Endometrial microvascular endothelial cells (primary cell): ENCODE measurements around the gene ELMOD3. TPM values are rescaled to one million over a fixed set of nuclear protein-coding genes. Genes with fewer than 3 reads are reported as not detected.

Experiments
- in situ Hi-C: cut with HindIII; loops from 2 replicates; pipeline ENCODE4 v1.10.0; 2017; ENCODE audit warnings: low sequenced_read_pairs, low pct_unique_long_range_greater_than_20kb; ENCODE audit errors: inconsistent ontology term
- total RNA-seq: library from RNA; depleted of rRNA; stranded (reverse); fragments of >200 nt; gene quantifications from one replicate; pipeline ENCODE4 v1.2.3, GENCODE V29; 2015; ENCODE audit errors: inconsistent ontology term

The ELMOD3 gene
- total RNA-seq, 1 donor from 2014 or later: 17.1 TPM

DNA sequence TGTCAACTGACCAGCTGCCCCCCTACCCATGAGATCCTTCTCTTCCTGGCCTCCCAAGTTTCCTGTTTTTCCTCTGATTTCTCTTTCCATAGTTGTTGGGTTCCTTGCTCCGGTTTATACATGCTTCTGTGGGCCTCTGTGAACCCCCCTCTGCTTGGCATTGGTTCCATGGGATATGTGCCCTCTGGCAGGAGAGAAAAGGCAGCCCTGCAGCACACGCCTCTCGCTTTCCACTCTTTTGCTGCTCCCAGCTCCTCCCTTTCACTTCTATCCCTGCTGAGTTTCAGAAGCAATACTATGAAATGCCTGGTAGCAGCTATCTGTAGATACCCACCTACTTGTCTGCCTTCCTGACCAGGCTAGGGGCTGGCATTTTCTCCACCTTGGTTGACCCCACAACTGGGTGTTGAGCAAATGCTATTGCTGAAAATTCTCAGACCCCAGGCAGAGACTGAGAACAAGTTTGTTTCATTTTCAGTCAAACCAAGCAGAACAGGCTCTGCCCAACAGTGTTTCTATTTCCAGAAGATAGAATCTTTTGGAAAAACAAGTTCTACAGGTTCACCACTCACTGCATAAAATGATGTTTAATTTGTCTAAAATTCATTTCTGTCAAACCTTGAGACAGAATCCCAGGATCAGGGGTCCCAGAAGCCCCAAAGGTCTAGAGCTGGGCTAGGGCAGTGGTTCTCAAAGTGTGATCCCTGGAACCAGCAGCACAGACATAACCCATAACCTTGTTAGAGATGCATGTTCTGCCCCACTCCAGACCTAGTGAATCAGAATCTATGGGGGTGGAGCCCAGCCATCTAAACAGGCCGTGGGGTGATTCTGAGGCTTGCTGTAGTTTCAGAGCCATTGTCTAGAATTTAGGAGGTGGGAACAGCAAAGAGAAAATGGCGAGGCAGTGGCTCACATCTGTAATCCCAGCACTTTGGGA, 42.2 kb downstream of the ELMOD3 start:
- in situ Hi-C loops: no loop called here

DNA sequence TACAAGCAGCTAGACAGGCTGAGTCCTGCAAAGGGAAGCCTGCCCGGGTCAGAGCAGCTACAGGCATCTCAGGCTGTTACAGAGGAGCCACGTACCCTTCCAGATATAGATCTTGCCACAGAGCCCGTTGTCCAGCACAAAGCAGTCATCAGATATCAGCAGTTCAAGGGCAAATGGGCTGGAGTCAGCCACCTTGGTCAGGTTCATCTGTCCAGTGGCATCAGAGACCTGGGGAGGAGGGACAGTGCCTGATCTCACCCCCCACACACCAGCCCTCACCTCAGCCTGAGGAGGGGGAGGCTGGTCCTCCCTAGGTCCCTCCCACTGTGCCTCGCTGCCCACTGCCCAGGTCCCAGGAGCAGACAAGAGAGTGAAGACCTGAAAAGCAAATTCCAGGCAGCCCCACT, 43.4 kb downstream of the ELMOD3 start:
- in situ Hi-C loops: no loop called here

DNA sequence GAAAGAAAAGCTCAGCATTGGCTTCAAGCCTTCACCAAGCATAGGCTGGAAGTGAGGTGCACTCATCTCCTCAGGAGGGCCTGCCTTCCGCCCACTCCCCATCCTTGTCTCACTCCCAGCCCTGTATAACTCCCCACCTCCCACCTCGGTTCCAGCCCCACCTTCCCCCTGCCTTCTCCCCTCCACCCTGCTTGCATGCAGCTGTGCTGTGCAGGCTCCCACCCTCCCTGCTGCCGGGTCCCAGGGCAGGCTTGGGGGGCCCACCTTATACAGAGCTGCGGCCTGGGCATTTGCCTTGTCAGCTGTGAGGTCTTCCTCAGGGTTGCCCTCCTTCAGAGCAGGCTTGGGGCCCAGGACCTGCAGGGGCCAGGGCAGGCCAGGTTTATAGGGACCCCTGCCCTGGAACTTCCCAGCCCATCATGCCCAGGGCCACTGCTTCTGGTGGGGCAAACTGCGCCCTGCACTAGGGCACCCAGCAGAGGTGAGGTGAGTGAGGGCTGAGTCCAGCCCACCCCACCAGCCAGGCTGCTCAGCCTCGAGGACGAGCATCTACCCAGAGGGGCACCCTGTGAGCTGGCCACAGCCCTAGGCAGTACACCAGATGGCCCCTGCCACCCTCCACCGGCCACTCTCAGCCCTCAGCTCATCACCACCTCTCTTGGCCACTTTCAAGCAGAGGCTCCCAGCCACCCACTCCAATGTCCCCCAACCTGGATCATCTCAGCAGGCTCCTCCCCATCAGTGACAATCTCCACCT, 44.0 kb downstream of the ELMOD3 start:
- in situ Hi-C loops: no loop called here

DNA sequence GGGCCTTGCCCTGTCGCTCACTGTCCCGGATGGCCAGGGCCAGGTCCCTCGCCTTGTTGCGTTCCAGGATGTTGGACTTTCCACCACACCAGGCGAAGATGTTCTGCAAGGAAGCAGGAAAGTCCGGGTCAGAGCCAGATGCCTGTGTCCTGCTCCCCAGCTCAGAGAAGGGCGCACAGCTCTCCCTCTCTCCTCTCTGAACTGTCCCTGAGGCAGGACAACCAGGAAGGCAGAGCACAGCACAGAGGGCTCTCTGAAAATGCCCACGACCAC, 44.5 kb downstream of the ELMOD3 start:
- in situ Hi-C loops: no loop called here

DNA sequence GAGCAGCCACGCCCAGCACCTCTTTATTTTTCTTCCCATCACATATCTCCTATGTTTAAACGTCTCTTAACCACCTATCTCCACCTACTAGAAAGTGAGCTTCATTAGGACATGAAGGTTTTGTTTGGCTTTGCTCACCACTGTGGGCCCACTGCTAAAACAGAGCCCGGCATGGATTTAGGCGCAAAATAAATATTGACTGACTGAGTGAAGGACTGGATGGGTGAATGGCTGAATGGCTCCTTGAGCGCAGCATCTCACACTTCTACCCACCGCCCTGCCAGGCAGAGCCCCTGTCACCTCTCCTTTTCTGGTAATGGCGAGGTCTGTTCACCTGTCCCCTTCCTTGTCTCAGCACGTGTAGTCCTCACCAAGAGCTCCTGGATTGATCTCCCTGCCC, 45.5 kb downstream of the ELMOD3 start:
- in situ Hi-C loops: loop anchor here (25.0 kb wide), 1 partner anchor 137 kb away; the partner anchor contains the start of gene MAT2A

DNA sequence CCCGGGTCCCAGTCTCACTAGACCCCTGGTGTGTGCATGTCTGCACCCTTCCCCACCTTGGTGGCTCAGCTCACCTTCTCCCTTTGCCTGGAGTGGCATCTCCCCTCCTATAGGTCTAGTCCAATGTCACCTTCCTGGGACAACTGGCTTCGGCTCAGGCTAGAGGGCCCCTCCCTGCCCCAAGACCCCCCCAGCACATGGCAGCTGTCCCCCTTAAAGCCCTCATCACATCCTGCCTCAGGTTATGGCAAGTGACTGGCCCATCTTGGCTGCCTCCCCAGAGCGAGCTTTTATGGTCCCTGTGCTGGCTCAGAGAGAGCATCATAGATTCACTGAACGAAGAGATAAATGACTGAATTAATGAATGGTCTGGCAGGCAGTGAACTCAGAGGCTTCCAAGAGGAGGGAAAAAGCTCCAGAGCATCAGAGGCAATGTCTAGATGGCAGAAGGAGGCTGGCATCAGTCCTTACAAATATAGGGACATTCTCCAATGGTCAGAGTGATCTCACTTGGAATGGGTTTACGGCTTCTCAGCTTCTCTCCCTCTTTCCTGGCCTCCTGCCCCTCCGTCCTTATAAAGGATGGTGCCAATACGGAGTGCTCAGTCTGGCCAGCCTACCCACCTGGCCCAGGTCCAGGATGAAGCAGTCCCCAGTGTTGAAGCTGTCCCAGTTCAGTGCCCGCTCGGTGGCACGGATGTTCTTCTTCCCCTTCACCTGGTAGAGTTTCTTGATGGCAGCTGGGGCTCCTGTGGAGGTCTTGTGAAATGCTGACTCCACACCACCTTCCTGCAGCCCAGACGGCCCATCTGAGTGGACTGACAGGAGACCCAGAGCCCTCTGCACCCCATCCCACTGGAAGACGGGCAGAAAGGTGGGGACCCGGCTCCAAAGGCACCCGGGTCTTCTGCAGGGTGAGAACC, 46.2 kb downstream of the ELMOD3 start:
- in situ Hi-C loops: loop anchor here (25.0 kb wide), 1 partner anchor 136 kb away; the partner anchor contains the start of gene MAT2A

DNA sequence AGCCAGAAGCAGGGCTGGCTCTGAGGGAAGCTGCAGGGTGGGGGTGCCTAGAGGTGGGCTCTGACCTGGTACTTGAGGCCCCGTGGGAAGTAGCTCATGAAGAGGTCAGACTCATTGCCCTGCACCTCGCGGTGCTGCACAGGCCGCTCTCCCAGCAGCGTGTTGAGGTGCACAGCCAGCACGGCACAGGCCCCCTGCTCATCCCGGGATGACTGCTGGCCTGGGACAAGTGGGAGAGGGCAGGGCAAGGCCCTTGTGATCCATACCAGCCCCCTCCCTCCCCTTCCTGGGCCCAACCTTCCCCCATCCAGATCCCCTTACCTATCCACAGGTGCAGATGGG, 46.9 kb downstream of the ELMOD3 start:
- in situ Hi-C loops: loop anchor here (25.0 kb wide), 1 partner anchor 136 kb away; the partner anchor contains the start of gene MAT2A

DNA sequence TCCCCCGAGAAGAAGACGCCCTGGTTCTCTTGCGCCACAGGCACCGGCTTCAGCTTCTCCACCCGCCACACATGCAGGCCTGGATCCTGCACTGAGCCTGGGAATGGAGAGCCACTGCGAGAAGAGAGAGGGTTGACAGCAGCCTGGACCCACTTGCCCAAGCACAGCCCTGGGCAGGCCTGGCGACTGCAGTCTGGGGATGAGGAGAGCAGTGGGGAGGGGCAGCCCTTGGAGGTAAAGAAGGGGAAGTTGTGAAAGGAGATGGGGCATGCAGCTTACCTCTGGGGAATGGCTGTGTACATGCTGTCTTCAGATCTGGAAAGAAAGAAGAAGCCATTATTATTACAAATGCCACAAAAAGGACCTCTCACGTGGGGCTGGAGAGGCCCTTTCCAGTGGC, 47.3 kb downstream of the ELMOD3 start:
- in situ Hi-C loops: loop anchor here (25.0 kb wide), 1 partner anchor 135 kb away; the partner anchor contains the start of gene MAT2A

DNA sequence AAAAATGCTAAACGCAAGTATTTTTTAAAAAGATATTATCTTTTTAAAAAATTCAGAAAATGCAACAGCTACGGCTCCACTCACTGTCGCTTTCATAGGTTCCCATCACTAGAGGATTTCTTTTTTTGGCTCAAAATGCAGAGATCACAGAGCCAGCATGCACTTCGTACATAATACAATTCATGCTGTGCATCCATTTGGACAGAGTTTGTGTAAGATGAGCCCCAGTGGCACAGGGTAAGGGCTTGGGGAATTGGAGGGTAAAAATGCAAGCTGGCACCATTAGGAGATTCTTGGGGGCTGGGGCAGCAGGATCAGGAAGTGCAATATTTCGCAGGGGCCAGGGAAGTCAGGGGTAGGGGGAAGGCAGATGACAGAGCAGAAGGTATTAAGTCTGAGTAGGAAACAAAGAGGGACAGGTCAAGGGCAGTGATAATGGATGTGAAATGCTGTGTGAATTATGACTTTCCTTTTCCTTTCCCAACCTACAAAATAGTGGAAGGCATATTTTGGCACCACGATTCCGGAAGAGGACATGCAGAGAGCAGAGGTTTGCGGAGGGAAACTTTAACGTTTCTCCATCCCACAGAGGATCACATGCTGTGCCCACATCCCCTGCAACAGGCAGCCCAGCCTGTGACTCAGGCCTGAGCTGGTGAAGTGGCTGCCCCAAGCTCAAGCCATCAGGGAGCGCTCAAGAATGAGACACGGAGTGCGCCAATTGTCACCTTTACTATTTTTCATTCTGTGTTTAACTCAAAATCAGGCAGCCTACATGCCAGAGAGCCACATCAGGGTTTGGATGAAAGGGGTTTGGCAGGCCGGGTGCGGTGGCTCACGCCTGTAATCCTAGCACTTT, 50.9 kb downstream of the ELMOD3 start:
- in situ Hi-C loops: loop anchor here (25.0 kb wide), 1 partner anchor 132 kb away; the partner anchor contains the start of gene MAT2A

DNA sequence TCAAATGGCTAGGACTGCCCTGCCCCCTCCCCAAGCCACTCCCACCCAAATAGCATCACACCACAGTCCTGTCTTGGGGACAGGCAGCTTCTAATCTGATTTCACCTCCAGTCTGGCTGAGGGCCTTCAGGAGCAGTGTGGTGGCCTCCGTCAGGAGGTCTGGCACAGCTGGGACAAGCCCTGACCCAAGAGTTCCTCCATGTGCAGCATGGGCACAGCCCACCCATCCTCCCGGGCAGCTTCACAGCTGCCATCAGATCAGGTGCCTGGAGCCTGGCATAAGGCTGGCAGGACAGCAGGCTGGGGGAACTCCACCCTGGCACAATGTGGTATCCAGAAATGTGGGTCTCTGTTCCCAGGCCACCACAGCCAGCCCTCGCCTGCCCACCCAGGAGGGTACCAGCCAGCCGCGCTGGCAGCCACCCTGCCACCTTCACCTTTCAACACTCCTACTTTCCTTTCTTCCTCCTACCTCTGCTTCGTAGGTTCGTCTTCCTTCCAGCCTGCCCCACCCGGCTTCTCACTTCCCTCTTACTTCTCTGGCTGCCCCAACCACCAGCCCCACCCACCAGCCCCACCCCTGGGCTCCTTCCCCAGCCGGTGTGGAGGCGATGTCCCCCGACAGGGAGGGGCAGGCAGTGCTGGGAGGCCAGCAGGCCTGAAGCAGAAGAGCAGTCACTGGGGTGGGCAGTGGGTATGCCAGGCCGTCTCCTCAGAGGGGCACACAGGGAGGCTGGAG, 55.4 kb downstream of the ELMOD3 start, which contains the start of gene CAPG:
TSS of gene CAPG (minus strand) at position 522 of the 739 bp plus-strand sequence. CDS start 8,221 bp downstream, outside the sequence.
- in situ Hi-C loops: loop anchor here (25.0 kb wide), 1 partner anchor 127 kb away; the partner anchor contains the start of gene MAT2A

DNA sequence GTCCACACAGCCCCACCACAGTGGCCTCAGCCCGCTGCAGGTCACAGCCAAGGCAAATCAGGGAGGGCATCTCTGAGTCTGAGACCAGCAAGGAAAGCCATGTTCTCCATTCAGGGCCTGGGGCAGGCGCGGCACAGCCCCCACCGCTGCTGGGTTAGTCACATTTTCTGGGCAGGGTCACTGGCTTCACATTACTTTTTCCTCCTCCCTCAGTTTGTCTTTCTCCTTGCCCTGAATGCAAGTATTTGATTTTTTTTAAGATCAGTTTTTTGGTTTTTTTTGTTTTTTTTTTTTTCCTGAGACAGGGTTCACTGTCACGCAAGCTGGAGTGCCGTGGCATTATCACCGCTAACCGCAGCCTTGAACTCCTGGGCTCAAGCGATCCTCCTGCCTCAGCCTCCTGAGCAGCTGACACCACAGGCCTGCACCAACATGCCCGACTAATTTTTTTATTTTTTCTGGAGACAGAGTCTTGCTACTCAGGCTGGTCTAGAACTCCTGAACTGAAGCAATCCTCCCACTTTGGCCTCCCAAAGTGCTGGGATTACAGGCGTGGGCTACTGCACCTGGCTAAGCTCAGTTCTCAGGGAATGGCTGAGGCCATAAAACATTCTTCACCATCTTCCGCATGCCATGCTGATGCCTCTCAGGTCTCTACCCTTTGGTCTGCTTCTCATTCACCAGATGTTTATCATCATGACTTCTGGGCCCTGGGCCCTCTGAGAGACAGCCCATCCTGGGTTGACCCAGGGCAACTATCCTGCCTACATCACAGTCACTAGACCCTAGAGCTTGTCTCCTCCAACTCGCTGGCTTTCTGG, 56.2 kb downstream of the ELMOD3 start:
- in situ Hi-C loops: loop anchor here (25.0 kb wide), 1 partner anchor 127 kb away; the partner anchor contains the start of gene MAT2A

DNA sequence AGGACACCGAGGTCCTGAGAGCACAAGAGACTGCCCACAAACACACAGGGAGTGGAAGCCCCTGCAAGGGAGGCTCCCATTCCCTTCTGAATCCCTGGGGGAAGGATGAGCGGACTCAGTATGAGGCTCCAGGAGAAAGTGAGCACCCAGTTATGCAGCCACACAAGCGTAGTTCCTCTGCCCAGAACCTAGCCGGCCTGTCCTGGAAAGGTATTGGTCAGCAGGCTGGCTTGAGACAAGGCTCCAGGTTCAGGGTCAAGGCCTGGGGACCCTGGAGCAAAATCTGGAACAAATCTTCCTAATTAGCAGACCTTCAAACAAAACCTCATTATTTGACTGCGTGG, 56.8 kb downstream of the ELMOD3 start:
- in situ Hi-C loops: loop anchor here (25.0 kb wide), 1 partner anchor 126 kb away; the partner anchor contains the start of gene MAT2A

DNA sequence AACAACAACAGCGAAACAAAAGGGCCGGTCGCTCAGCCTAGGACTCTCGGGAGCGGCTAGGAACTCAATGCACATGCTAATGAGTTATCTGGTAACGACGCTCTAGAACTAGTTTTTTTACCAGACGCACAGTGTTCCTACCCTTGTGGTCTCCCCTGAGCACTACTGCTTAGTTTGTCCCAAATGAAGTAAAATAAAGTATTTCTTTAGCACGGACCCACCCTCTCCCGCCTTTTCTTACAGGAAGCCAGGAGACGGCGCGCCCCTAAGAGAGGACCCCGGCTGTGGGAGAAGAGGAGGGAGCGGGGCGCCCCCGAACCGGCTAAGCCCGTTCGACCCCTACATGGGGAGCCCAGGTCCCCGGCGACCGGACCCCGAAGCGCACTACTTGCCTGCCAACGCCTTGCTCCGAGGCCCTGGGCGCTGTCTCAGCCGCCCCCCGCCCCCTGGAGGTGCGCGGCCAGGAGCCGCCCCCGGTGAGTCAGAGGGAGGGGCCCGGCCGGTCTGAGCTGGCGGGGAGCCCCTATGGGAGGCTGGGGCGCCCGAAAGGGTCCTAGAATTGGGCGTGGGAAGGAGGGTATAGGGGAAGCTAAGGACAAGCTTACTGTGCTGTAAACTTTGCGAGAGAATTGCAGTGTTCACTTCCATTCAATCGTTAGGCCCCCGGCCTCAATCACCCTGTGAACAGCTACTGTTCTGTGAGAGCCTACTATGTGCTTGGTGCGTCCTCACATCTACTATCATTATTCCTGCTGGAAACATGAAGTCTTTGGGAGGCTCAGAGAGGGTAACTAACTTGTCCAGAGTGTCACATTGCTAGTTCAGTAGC, 59.2 kb downstream of the ELMOD3 start:
- in situ Hi-C loops: loop anchor here (25.0 kb wide), 1 partner anchor 123 kb away; the partner anchor contains the start of gene MAT2A

DNA sequence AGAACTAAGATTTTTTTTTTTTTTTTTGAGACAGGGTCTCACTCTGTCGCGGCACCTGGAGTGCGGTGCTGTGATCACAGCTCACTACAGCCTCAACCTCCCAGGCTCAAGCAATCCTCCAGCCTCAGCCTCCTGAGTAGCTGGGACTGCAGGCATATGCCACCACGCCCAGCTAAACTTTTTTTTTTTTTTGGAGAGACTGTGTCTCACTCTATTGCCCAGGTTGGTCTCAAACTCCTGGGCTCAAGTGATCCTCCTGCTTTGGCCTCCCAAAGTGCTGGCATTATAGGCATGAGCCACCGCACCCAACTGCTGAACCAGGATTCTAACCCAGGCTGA, 59.8 kb downstream of the ELMOD3 start:
- in situ Hi-C loops: loop anchor here (25.0 kb wide), 1 partner anchor 123 kb away; the partner anchor contains the start of gene MAT2A

DNA sequence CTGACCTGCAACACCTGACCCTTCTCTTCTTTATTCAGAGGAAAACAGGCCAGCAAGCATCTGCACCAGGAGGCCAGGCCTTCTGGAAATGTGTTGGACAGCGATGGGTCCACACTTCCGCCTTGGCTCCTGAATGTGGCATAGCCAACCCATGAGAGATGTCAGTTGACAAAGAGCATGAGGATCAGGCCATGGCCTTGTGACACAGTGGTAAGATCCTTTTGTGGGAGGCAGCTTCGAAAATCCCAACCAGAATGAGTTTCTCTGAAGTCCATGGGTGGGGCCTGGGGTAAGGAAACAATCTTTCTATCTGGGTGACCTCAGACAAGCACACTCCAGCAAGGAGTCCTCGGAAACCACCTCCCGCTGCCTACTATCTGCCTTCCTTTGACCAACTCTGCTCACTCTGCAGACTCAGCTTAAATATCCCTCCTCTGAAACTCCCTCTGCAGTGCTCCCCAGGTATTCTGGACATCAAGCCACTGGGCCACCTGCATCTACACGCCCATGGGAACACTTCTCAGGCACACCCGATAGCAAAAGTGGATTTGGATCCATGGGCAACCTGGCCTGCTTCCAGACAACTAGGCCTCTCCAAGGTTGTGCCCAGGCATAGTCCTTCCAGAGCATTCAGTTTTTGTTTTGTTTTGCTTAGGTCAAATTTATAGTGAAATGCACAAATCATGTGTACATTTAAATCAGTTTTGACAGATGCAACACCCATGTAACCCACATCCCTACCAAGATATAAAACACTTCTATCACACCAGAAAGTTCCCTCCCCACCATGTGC, 60.4 kb downstream of the ELMOD3 start:
- in situ Hi-C loops: loop anchor here (25.0 kb wide), 1 partner anchor 122 kb away; the partner anchor contains the start of gene MAT2A
